Liver (tissue), 9 donors: ENCODE results near the gene ADCYAP1. TPM values are rescaled to one million over a fixed set of nuclear protein-coding genes. Genes with fewer than 3 reads are reported as not detected.

Source experiments
- DNase-seq: peaks from one replicate; pipeline ENCODE4 v3.0.0-alpha.2; 2017; ENCODE audit warnings: low spot score
- H3K27ac ChIP-seq, 2 donors: one replicate each; pipeline ENCODE4 v1.7.0; 2013; ENCODE audit warnings: inconsistent platforms in 2 of 2, low read length in 2 of 2, control low read depth in 1 of 2, low read depth in 1 of 2, mild to moderate bottlenecking in 1 of 2
- H3K27me3 ChIP-seq, 4 donors: one replicate each; pipeline versions ENCODE4 v1.6.1 to v1.7.0; 2013; ENCODE audit warnings: low read length in 3 of 4, inconsistent platforms in 1 of 4, mild to moderate bottlenecking in 1 of 4, moderate library complexity in 1 of 4; ENCODE audit not compliant: control insufficient read depth in 4 of 4, insufficient read depth in 4 of 4
- H3K36me3 ChIP-seq, 4 donors: one replicate each; pipeline versions ENCODE4 v1.6.1 to v1.7.0; 2013; ENCODE audit warnings: low read length in 3 of 4, mild to moderate bottlenecking in 3 of 4, low read depth in 1 of 4, moderate library complexity in 1 of 4; ENCODE audit not compliant: control insufficient read depth in 4 of 4, insufficient read depth in 3 of 4
- H3K4me1 ChIP-seq, 4 donors: one replicate each; pipeline versions ENCODE4 v1.6.1 to v1.7.0; 2013; ENCODE audit warnings: low read length in 3 of 4, mild to moderate bottlenecking in 3 of 4, moderate library complexity in 1 of 4; ENCODE audit not compliant: control insufficient read depth in 4 of 4, insufficient read depth in 4 of 4
- H3K4me3 ChIP-seq, 3 donors: one replicate each; pipeline versions ENCODE4 v1.6.1 to v1.7.0; 2013; ENCODE audit warnings: low read length in 3 of 3, control low read depth in 1 of 3, low read depth in 1 of 3, mild to moderate bottlenecking in 1 of 3
- H3K9ac ChIP-seq, 2 donors: one replicate each; pipeline ENCODE4 v1.7.0; 2013; ENCODE audit warnings: low read length in 2 of 2, mild to moderate bottlenecking in 2 of 2, moderate library complexity in 2 of 2, control low read depth in 1 of 2, low read depth in 1 of 2
- H3K9me3 ChIP-seq, 4 donors: one replicate each; pipeline versions ENCODE4 v1.6.1 to v1.7.0; 2013; ENCODE audit warnings: low read length in 3 of 4; ENCODE audit not compliant: control insufficient read depth in 4 of 4
- CTCF ChIP-seq: fragments of 150-350 bp; IDR thresholded peaks from 2 replicates; pipeline ENCODE4 v1.5.1; 2017; ENCODE audit warnings: improper control_type of control experiment, low read depth, low read length; ENCODE audit not compliant: missing input control
- EGR1 ChIP-seq, 2 donors: IDR thresholded peaks; 2 replicates each; pipeline ENCODE4 v1.6.1; 2016 to 2018; ENCODE audit warnings: antibody characterized with exemption in 2 of 2, low read depth in 2 of 2
- FOXA1 ChIP-seq: IDR thresholded peaks from 2 replicates; pipeline ENCODE4 v1.6.1; 2016; ENCODE audit warnings: antibody characterized with exemption
- FOXA2 ChIP-seq: IDR thresholded peaks from 2 replicates; pipeline ENCODE4 v1.6.1; 2016; ENCODE audit warnings: antibody characterized with exemption
- GABPA ChIP-seq, 2 donors: IDR thresholded peaks in 1 of 2; conservative IDR thresholded peaks in 1 of 2; 2 replicates each; pipeline ENCODE4 v1.6.1; 2016; ENCODE audit warnings: antibody characterized with exemption in 2 of 2, mild to moderate bottlenecking in 1 of 2, moderate library complexity in 1 of 2
- HNF4A ChIP-seq, 2 donors: conservative IDR thresholded peaks; 2 replicates each; pipeline ENCODE4 v1.6.1; 2016; ENCODE audit warnings: antibody characterized with exemption in 2 of 2, mild to moderate bottlenecking in 2 of 2
- HNF4G ChIP-seq: IDR thresholded peaks from 2 replicates; pipeline ENCODE4 v1.6.1; 2016; ENCODE audit warnings: antibody characterized with exemption
- JUND ChIP-seq, 2 donors: IDR thresholded peaks; 2 replicates each; pipeline ENCODE4 v1.6.1; 2016; ENCODE audit warnings: antibody characterized with exemption in 2 of 2
- MAX ChIP-seq: IDR thresholded peaks from 2 replicates; pipeline ENCODE4 v1.6.1; 2016; ENCODE audit warnings: antibody characterized with exemption
- NR2F2 ChIP-seq: IDR thresholded peaks from 2 replicates; pipeline ENCODE4 v1.6.1; 2016; ENCODE audit warnings: antibody characterized with exemption
- RAD21 ChIP-seq, 2 donors: IDR thresholded peaks; 2 replicates each; pipeline ENCODE4 v1.6.1; 2016; ENCODE audit warnings: antibody characterized with exemption in 2 of 2, mild to moderate bottlenecking in 2 of 2
- REST ChIP-seq: IDR thresholded peaks from 2 replicates; pipeline ENCODE4 v1.6.1; 2016; ENCODE audit warnings: antibody characterized with exemption, mild to moderate bottlenecking
- RXRA ChIP-seq, 2 donors: IDR thresholded peaks; 2 replicates each; pipeline ENCODE4 v1.6.1; 2017 to 2018; ENCODE audit warnings: antibody characterized with exemption in 2 of 2, mild to moderate bottlenecking in 1 of 2
- SP1 ChIP-seq: IDR thresholded peaks from 2 replicates; pipeline ENCODE4 v1.6.1; 2018; ENCODE audit warnings: antibody characterized with exemption, mild to moderate bottlenecking
- TAF1 ChIP-seq: conservative IDR thresholded peaks from 2 replicates; pipeline ENCODE4 v1.6.1; 2016; ENCODE audit warnings: antibody characterized with exemption, mild to moderate bottlenecking
- YY1 ChIP-seq: IDR thresholded peaks from 2 replicates; pipeline ENCODE4 v1.6.1; 2016; ENCODE audit warnings: antibody characterized with exemption, mild to moderate bottlenecking
- WGBS: extraction: QIAGEN DNeasy Blood & Tissue Kit; methylation state at CpG from one replicate; pipeline ENCODE4 v1.1.7; 2013; 5-methylcytosine and 5-hydroxymethylcytosine counted together
- polyA plus RNA-seq, 2 donors: library from polyadenylated mRNA; stranded (reverse) in 1 of 2; unstranded in 1 of 2; fragments of 200-250 nt in 1 of 2; fragments of >200 nt in 1 of 2; fragmentation: Nextera tagmentation in 1 of 2; extraction: Ambion mirVana in 1 of 2; gene quantifications; one replicate each; pipeline versions ENCODE4 v1.2.1 to v1.2.3, GENCODE V29; 2013 to 2015
- total RNA-seq, 2 donors: library from RNA; depleted of rRNA; stranded (reverse); fragments of >200 nt; gene quantifications; one replicate each; pipeline ENCODE4 v1.2.3, GENCODE V29; 2014
- TF ChIP-seq, protein P1 (sequence below): IDR thresholded peaks from 2 replicates; pipeline ENCODE4 v1.6.1; 2016; ENCODE audit warnings: antibody characterized with exemption
- TF ChIP-seq, protein P2 (sequence below): IDR thresholded peaks from 2 replicates; pipeline ENCODE4 v1.6.1; 2016; ENCODE audit warnings: antibody characterized with exemption
- donor health status: healthy.
- donor health status: healthy.
- donor health status: healthy.
- donor health status: healthy.
- donor health status: healthy.

The ADCYAP1 gene
- total and polyA plus RNA-seq, 4 donors, result 0.02 to 0.08 TPM; not detected in 2

DNA sequence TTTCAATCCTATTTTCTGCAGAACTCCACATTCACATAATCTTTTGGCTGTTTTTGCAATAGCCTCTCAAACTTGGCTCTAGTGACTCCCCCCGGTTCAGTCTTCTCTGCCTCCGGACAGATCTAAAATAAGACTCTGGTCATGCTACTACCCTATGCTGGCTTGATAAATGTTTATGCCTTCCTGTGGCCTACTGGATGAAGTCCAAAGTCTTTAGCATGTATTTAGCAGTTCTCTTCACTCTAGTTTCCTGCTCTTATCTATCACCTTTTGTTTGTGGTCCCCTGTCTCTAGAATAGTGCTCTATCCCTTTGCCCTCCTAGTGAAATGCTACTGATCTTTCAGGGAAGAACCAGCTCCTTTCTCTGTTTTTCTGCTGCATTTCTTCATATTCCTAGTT, 14.4 kb downstream of the ADCYAP1 start:
- no peak overlapping the region for H3K9ac ChIP-seq
- DNase-seq, result no peak
- TF ChIP-seq, protein P1, sequence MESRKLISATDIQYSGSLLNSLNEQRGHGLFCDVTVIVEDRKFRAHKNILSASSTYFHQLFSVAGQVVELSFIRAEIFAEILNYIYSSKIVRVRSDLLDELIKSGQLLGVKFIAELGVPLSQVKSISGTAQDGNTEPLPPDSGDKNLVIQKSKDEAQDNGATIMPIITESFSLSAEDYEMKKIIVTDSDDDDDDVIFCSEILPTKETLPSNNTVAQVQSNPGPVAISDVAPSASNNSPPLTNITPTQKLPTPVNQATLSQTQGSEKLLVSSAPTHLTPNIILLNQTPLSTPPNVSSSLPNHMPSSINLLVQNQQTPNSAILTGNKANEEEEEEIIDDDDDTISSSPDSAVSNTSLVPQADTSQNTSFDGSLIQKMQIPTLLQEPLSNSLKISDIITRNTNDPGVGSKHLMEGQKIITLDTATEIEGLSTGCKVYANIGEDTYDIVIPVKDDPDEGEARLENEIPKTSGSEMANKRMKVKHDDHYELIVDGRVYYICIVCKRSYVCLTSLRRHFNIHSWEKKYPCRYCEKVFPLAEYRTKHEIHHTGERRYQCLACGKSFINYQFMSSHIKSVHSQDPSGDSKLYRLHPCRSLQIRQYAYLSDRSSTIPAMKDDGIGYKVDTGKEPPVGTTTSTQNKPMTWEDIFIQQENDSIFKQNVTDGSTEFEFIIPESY, result no peak
- TF ChIP-seq FOXA1 (no peak), FOXA2 (no peak), TAF1 (no peak), SP1 (no peak), CTCF (no peak), YY1 (no peak), GABPA (IDR thresholded peaks at IDR 0.05 in 1 of 2, conservative IDR thresholded peaks at IDR 0.05 in 1 of 2) (no peak), NR2F2 (no peak), HNF4G (no peak), RAD21 (IDR thresholded peaks at IDR 0.05) (no peak), RXRA (IDR thresholded peaks at IDR 0.05) (no peak), MAX (no peak), HNF4A (conservative IDR thresholded peaks at IDR 0.05) (no peak), JUND (IDR thresholded peaks at IDR 0.05) (no peak)
- TF ChIP-seq, protein P2, sequence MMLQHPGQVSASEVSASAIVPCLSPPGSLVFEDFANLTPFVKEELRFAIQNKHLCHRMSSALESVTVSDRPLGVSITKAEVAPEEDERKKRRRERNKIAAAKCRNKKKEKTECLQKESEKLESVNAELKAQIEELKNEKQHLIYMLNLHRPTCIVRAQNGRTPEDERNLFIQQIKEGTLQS, result no peak
- H3K9me3 ChIP-seq, result no peaks in the 10 kb centered on the region
- H3K27me3 ChIP-seq, result no peaks in the 10 kb centered on the region
- H3K4me3 ChIP-seq, result no peak overlapping the region
- WGBS, result 66% methylated on average over 2 of the region's 2 CpGs
- H3K36me3 ChIP-seq, result no peaks in the 10 kb centered on the region
- H3K27ac ChIP-seq, result no peak overlapping the region
- no peaks in the 10 kb centered on the region for H3K4me1 ChIP-seq

- 53% methylated on average over 6 of the region's 6 CpGs for WGBS
- H3K4me1 ChIP-seq, result no peaks in the 10 kb centered on the region
- no peak overlapping the region for H3K4me3 ChIP-seq
- TF ChIP-seq TAF1 (no peak), FOXA1 (no peak), HNF4G (no peak), RAD21 (IDR thresholded peaks at IDR 0.05) (no peak), HNF4A (conservative IDR thresholded peaks at IDR 0.05) (no peak), REST (no peak), RXRA (IDR thresholded peaks at IDR 0.05) (no peak), JUND (IDR thresholded peaks at IDR 0.05) (no peak), EGR1 (IDR thresholded peaks at IDR 0.05; ENCODE audit: low read depth in 2 of 2) (no peak)
- TF ChIP-seq, protein P2, result no peak
- TF ChIP-seq, protein P1, result no peak
- H3K36me3 ChIP-seq, result no peaks in the 10 kb centered on the region
- no peaks in the 10 kb centered on the region for H3K9me3 ChIP-seq
- no peak overlapping the region for H3K9ac ChIP-seq
- peaks cover 0 to 3% (median 0%) of the 10 kb centered on the region in 4 donors for H3K27me3 ChIP-seq
- H3K27ac ChIP-seq, result no peak overlapping the region
- DNase-seq, result no peak
These were observed 18.6 kb downstream of the ADCYAP1 start for GRCh38 chr18:923144-923866.
